WTC11 (cell line): ENCODE measurements around the gene RASSF4. TPM values are rescaled to one million over a fixed set of nuclear protein-coding genes. Genes with fewer than 3 reads are reported as not detected.
A peak's percentile ranks its signal among the peaks of the same experiment; 100 is the strongest.

Experiments used
- ATAC-seq: fragments of 200-7000 bp; cut with Tn5 transposase; 2 replicates; pipeline ENCODE4 v1.10.0; 2021; ENCODE audit warnings: mild to moderate bottlenecking, moderate library complexity
- CTCF ChIA-PET: fragments of 300-600 bp; sonication (Branson Sonifier 250); formaldehyde crosslinking; loops from one replicate; lab custom pipeline; 2021; ENCODE audit warnings: antibody characterized with exemption; lab: Charles Lee
- POLR2A ChIA-PET: fragments of 350-600 bp; sonication (Branson Sonifier 250); formaldehyde crosslinking; loops from one replicate; lab custom pipeline; 2021; ENCODE audit warnings: antibody characterized with exemption; lab: Charles Lee
- DNase-seq: peaks from one replicate; pipeline ENCODE4 v3.0.0; 2021; ENCODE audit warnings: low spot score
- H3K27ac Mint-ChIP-seq: 2 replicates; pipeline ENCODE4 v1.8.0; 2021; ENCODE audit warnings: mixed read lengths
- H3K27me3 Mint-ChIP-seq: 2 replicates; pipeline ENCODE4 v1.8.0; 2021; ENCODE audit warnings: low read depth, mild to moderate bottlenecking, moderate library complexity, mixed read lengths
- H3K36me3 Mint-ChIP-seq: 2 replicates; pipeline ENCODE4 v1.8.0; 2021; ENCODE audit warnings: mixed read lengths
- H3K4me1 Mint-ChIP-seq: 2 replicates; pipeline ENCODE4 v1.8.0; 2022; ENCODE audit warnings: mixed read lengths
- H3K4me3 Mint-ChIP-seq: 2 replicates; pipeline ENCODE4 v1.8.0; 2021; ENCODE audit warnings: mild to moderate bottlenecking, moderate library complexity, mixed read lengths
- H3K9me3 Mint-ChIP-seq: 2 replicates; pipeline ENCODE4 v1.8.0; 2021; ENCODE audit warnings: mixed read lengths
- CREM ChIP-seq: sonication (generic); formaldehyde crosslinking; IDR thresholded peaks from 2 replicates; pipeline ENCODE4 v1.8.1; 2022; ENCODE audit warnings: mild to moderate bottlenecking, missing genetic modification reagents, moderate library complexity
- FOXJ3 ChIP-seq: sonication (generic); formaldehyde crosslinking; IDR thresholded peaks from 2 replicates; pipeline ENCODE4 v1.9.0; 2021; ENCODE audit warnings: missing genetic modification reagents, mild to moderate bottlenecking, borderline replicate concordance
- HMGA2 ChIP-seq: fragments of 250-450 bp; sonication (Bioruptor Pico); IDR thresholded peaks from 2 replicates; pipeline ENCODE4 v1.4.0; 2021; ENCODE audit warnings: mild to moderate bottlenecking, moderate library complexity
- JAZF1 ChIP-seq: fragments of 250-450 bp; sonication (Bioruptor Pico); IDR thresholded peaks from 2 replicates; pipeline ENCODE4 v1.9.0; 2021; ENCODE audit warnings: moderate library complexity, mild to moderate bottlenecking, inconsistent platforms
- RORB ChIP-seq: fragments of 250-450 bp; sonication (Bioruptor Pico); IDR thresholded peaks from 2 replicates; pipeline ENCODE4 v1.9.0; 2021; ENCODE audit warnings: mild to moderate bottlenecking
- SMAD4 ChIP-seq: sonication (generic); formaldehyde crosslinking; IDR thresholded peaks from 2 replicates; pipeline ENCODE4 v1.8.0; 2022; ENCODE audit warnings: mild to moderate bottlenecking, missing genetic modification reagents
- SP1 ChIP-seq: sonication (generic); formaldehyde crosslinking; conservative IDR thresholded peaks from 2 replicates; pipeline ENCODE4 v1.8.1; 2022; ENCODE audit warnings: missing genetic modification reagents
- TEAD1 ChIP-seq: sonication (generic); formaldehyde crosslinking; IDR thresholded peaks from 2 replicates; pipeline ENCODE4 v1.8.0; 2022; ENCODE audit warnings: mild to moderate bottlenecking, missing genetic modification reagents
- TP53 ChIP-seq: sonication (generic); formaldehyde crosslinking; IDR thresholded peaks from 2 replicates; pipeline ENCODE4 v1.8.1; 2023; ENCODE audit warnings: mild to moderate bottlenecking, missing genetic modification reagents
- ZNF671 ChIP-seq: fragments of 250-450 bp; sonication (Bioruptor Pico); IDR thresholded peaks from 2 replicates; pipeline ENCODE4 v1.8.0; 2021; ENCODE audit warnings: mild to moderate bottlenecking
- total RNA-seq: library from RNA; stranded (reverse); gene quantifications from 3 replicates; pipeline ENCODE4 v1.2.3, GENCODE V29; 2021
- TF ChIP-seq, protein P1 (sequence below): fragments of 250-450 bp; sonication (Bioruptor Pico); IDR thresholded peaks from 2 replicates; pipeline ENCODE4 v2.1.2; 2022; ENCODE audit warnings: mild to moderate bottlenecking, moderate library complexity
- TF ChIP-seq, protein P2 (sequence below): sonication (generic); formaldehyde crosslinking; IDR thresholded peaks from 2 replicates; pipeline ENCODE4 v1.8.0; 2022; ENCODE audit warnings: mild to moderate bottlenecking, missing genetic modification reagents
- TF ChIP-seq, protein P3 (sequence below): sonication (generic); formaldehyde crosslinking; IDR thresholded peaks from 2 replicates; pipeline ENCODE4 v1.8.0; 2023; ENCODE audit warnings: missing genetic modification reagents
- TF ChIP-seq, protein P4 (sequence below): sonication (generic); formaldehyde crosslinking; IDR thresholded peaks from 2 replicates; pipeline ENCODE4 v1.8.1; 2023; ENCODE audit warnings: mild to moderate bottlenecking, moderate library complexity, missing genetic modification reagents
- TF ChIP-seq, protein P5 (sequence below): fragments of 250-450 bp; sonication (Bioruptor Pico); IDR thresholded peaks from 2 replicates; pipeline ENCODE4 v1.9.0; 2021; ENCODE audit warnings: mild to moderate bottlenecking
- TF ChIP-seq, protein P6 (sequence below): fragments of 250-450 bp; sonication (Bioruptor Pico); IDR thresholded peaks from 2 replicates; pipeline ENCODE4 v1.9.0; 2021; ENCODE audit warnings: mild to moderate bottlenecking

RASSF4 gene
- total RNA-seq, 1 experiment from 2014 or later: 15.7 TPM

DNA sequence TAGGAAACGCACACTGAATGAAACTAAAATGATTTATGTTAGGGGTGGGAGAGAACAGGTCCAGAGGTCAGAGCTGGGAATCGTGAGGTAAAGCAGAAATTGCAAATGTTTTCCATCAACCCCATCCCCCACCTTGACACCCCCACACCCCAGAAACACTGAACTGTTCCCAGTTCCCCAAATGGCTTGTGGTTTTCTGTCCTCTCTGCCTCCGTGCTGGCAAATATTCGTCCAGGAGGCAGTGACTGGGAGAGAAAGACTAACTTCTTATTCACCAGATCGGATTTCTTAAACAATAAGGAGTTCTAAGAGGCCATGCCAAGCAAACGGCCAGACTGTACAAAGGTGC lies 730 bp upstream of the RASSF4 start:
- POLR2A ChIA-PET: no interaction called here
- TF ChIP-seq SMAD4 (CRISPR knock-in tag) (no peak), TEAD1 (CRISPR knock-in tag) (no peak)
- TF ChIP-seq, protein P1, sequence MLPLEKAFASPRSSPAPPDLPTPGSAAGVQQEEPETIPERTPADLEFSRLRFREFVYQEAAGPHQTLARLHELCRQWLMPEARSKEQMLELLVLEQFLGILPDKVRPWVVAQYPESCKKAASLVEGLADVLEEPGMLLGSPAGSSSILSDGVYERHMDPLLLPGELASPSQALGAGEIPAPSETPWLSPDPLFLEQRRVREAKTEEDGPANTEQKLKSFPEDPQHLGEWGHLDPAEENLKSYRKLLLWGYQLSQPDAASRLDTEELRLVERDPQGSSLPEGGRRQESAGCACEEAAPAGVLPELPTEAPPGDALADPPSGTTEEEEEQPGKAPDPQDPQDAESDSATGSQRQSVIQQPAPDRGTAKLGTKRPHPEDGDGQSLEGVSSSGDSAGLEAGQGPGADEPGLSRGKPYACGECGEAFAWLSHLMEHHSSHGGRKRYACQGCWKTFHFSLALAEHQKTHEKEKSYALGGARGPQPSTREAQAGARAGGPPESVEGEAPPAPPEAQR (CRISPR knock-in tag): no peak
- TF ChIP-seq, protein P2, sequence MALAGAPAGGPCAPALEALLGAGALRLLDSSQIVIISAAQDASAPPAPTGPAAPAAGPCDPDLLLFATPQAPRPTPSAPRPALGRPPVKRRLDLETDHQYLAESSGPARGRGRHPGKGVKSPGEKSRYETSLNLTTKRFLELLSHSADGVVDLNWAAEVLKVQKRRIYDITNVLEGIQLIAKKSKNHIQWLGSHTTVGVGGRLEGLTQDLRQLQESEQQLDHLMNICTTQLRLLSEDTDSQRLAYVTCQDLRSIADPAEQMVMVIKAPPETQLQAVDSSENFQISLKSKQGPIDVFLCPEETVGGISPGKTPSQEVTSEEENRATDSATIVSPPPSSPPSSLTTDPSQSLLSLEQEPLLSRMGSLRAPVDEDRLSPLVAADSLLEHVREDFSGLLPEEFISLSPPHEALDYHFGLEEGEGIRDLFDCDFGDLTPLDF (CRISPR knock-in tag): 0 out of 2 replicates have a peak, but pooled peaks have one; percentile 2

DNA sequence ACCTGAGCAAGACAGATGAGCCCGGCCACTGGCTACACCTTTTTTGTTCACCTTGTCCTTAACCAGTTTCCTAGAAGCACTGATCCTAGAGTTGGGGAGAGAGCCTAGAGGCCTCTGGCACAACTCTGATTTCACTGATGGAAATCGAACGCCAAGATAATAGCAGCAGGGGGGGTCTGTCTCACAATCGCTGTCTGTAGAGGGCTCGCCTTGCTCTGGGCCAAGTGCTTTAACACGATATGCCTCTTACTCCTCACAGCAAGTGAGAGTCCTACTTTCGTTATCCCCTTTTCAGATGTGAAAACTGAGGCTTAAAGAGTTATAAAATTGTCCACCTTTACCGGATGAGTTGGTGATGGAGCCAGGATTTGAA lies 472 bp downstream of the RASSF4 start:
- peaks cover 9% of the 10 kb centered on the region for H3K36me3 Mint-ChIP-seq
- ATAC-seq: peak; percentile 1
- H3K4me1 Mint-ChIP-seq: peaks cover 62% of the 10 kb centered on the region
- POLR2A ChIA-PET: no interaction called here
- peaks cover 5% of the 10 kb centered on the region; the same call in 1 of the 2 replicates for H3K9me3 Mint-ChIP-seq
- CTCF ChIA-PET: interaction anchor here (1.0 to 7.3 kb wide), 5 partner anchors 10 to 81 kb away, joined by 3 to 74 read pairs (median 3); no protein-coding TSS in a partner anchor
- TF ChIP-seq, protein P2 (CRISPR knock-in tag): no peak
- TF ChIP-seq, protein P3, sequence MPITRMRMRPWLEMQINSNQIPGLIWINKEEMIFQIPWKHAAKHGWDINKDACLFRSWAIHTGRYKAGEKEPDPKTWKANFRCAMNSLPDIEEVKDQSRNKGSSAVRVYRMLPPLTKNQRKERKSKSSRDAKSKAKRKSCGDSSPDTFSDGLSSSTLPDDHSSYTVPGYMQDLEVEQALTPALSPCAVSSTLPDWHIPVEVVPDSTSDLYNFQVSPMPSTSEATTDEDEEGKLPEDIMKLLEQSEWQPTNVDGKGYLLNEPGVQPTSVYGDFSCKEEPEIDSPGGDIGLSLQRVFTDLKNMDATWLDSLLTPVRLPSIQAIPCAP (CRISPR knock-in tag): no peak
- TF ChIP-seq FOXJ3 (CRISPR knock-in tag) (no peak), JAZF1 (CRISPR knock-in tag) (no peak), HMGA2 (CRISPR knock-in tag) (no peak), CREM (CRISPR knock-in tag) (no peak), TP53 (CRISPR knock-in tag) (no peak), SP1 (no peak), ZNF671 (CRISPR knock-in tag) (no peak)
- TF ChIP-seq, protein P4, sequence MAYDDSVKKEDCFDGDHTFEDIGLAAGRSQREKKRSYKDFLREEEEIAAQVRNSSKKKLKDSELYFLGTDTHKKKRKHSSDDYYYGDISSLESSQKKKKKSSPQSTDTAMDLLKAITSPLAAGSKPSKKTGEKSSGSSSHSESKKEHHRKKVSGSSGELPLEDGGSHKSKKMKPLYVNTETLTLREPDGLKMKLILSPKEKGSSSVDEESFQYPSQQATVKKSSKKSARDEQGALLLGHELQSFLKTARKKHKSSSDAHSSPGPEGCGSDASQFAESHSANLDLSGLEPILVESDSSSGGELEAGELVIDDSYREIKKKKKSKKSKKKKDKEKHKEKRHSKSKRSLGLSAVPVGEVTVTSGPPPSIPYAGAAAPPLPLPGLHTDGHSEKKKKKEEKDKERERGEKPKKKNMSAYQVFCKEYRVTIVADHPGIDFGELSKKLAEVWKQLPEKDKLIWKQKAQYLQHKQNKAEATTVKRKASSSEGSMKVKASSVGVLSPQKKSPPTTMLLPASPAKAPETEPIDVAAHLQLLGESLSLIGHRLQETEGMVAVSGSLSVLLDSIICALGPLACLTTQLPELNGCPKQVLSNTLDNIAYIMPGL (CRISPR knock-in tag): no peak
- TF ChIP-seq, protein P5, sequence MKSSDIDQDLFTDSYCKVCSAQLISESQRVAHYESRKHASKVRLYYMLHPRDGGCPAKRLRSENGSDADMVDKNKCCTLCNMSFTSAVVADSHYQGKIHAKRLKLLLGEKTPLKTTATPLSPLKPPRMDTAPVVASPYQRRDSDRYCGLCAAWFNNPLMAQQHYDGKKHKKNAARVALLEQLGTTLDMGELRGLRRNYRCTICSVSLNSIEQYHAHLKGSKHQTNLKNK (CRISPR knock-in tag): no peak
- TF ChIP-seq, all 79 proteins: peak for 0
- Mint-ChIP-seq H3K4me3 (peak overlapping the region; percentile 67), H3K27me3 (peaks cover 10% of the 10 kb centered on the region), H3K27ac (no peak overlapping the region)
- no peak for DNase-seq

More for the DNA sequence above, 730 bp upstream of the RASSF4 start:
- Mint-ChIP-seq H3K4me3 (peak overlapping the region; percentile 81), H3K4me1 (peaks cover 50% of the 10 kb centered on the region), H3K27ac (no peak overlapping the region; the same call in 1 of the 2 replicates), H3K9me3 (peaks cover 5% of the 10 kb centered on the region; the same call in 1 of the 2 replicates), H3K27me3 (peaks cover 10% of the 10 kb centered on the region), H3K36me3 (peaks cover 9% of the 10 kb centered on the region)
- no peak for DNase-seq
- ATAC-seq: no peak
- CTCF ChIA-PET: interaction anchor here (1.3 to 7.3 kb wide), 4 partner anchors 9 to 32 kb away, joined by 3 to 74 read pairs (median 4); partner anchors contain the start of gene DEPP1

DNA sequence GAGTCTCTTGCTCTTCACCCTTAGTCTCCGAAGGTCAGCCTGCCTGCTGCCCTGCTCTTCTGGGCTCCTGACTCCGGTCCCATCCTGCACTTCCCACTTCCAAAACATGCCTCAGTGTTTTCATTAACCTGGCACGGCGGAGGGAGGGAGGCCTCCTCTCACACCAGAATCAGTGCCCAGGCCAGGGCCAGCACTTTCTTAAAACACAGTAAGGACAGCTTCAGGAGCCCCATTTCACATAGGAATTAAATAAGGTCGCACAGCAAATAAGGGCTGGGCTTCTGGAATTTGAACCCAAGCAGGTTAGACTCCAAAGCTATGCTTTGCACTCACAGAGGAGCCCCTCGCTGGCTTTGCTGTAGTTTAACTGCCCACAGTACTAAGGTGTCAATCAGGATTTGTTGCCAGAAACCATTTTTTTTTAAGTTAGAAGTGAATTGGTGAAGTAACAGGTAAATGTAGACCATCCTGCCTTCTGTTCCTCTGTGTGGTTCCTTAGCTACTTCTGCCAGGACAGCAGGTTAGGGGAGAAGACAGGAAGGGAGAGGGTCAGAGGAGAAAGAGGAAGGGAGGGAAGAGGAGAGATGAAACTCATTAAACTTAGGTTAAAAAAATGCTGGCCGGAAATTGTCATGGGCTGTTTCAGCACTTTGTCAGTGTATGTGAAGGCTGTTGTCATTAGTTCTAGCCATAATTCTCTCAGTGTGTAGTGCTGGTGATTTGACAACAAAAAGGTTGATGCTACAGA lies 1.1 kb downstream of the RASSF4 start:
- no peak overlapping the region for H3K27ac Mint-ChIP-seq
- POLR2A ChIA-PET: no interaction called here
- peaks cover 10% of the 10 kb centered on the region for H3K27me3 Mint-ChIP-seq
- peak overlapping the region; percentile 67 for H3K4me3 Mint-ChIP-seq
- H3K9me3 Mint-ChIP-seq: peaks cover 5% of the 10 kb centered on the region; the same call in 1 of the 2 replicates
- ATAC-seq (no peak), DNase-seq (no peak)
- H3K4me1 Mint-ChIP-seq: peaks cover 68% of the 10 kb centered on the region
- CTCF ChIA-PET: interaction anchor here (7.3 kb wide), 1 partner anchor 26 kb away, joined by 74 read pairs; no protein-coding TSS in a partner anchor
- peaks cover 9% of the 10 kb centered on the region for H3K36me3 Mint-ChIP-seq
- TF ChIP-seq, protein P6, sequence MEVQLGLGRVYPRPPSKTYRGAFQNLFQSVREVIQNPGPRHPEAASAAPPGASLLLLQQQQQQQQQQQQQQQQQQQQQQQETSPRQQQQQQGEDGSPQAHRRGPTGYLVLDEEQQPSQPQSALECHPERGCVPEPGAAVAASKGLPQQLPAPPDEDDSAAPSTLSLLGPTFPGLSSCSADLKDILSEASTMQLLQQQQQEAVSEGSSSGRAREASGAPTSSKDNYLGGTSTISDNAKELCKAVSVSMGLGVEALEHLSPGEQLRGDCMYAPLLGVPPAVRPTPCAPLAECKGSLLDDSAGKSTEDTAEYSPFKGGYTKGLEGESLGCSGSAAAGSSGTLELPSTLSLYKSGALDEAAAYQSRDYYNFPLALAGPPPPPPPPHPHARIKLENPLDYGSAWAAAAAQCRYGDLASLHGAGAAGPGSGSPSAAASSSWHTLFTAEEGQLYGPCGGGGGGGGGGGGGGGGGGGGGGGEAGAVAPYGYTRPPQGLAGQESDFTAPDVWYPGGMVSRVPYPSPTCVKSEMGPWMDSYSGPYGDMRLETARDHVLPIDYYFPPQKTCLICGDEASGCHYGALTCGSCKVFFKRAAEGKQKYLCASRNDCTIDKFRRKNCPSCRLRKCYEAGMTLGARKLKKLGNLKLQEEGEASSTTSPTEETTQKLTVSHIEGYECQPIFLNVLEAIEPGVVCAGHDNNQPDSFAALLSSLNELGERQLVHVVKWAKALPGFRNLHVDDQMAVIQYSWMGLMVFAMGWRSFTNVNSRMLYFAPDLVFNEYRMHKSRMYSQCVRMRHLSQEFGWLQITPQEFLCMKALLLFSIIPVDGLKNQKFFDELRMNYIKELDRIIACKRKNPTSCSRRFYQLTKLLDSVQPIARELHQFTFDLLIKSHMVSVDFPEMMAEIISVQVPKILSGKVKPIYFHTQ (CRISPR knock-in tag): no peak
- no peak for TF ChIP-seq RORB (CRISPR knock-in tag)
- TF ChIP-seq, protein P4 (CRISPR knock-in tag): no peak
- TF ChIP-seq ZNF671 (CRISPR knock-in tag): no peak
